HG03039 (cell line): ENCODE measurements around the gene KRTAP20-4.

Source experiments
- ATAC-seq: cut with Tn5 transposase; IDR thresholded peaks from one replicate; pipeline ENCODE4 v1.9.1; 2021; ENCODE audit warnings: mild to moderate bottlenecking, moderate library complexity; ENCODE audit not compliant: unreplicated experiment

The KRTAP20-4 gene

GRCh38 chr21:30646904-30647414, 26.5 kb downstream of the KRTAP20-4 start:
- no peak for ATAC-seq

GRCh38 chr21:30652891-30653290, 32.5 kb downstream of the KRTAP20-4 start:
- no peak for ATAC-seq

GRCh38 chr21:30668776-30669175, 48.3 kb downstream of the KRTAP20-4 start:
- no peak for ATAC-seq
